Stimulated activated CD8-positive, alpha-beta memory T cell treated with anti-CD3 and anti-CD28 coated beads, Interleukin-12 subunit alpha, Interleukin-12 subunit beta, amount 100 ng/mL, for 4 hours (primary cell): Measurements from ENCODE around the gene FUT3.
"Not testable (repeated sequence)": the region's sequence is repeated elsewhere in the genome, so short reads cannot be mapped to it uniquely, and the experiment has no call there.

Experiments used
- DNase-seq: peaks from one replicate; pipeline ENCODE4 v3.0.0-alpha.2; 2020; ENCODE audit warnings: low read depth

FUT3 gene

GRCh38 chr19:5851302-5851701 is at the start of gene FUT3:
Gene FUT3, minus strand, starts transcription at chr19:5851449.
- no peak for DNase-seq

- no peak for DNase-seq
Measured at GRCh38 chr19:5900976-5901375, 49.7 kb upstream of the FUT3 start.

DNA sequence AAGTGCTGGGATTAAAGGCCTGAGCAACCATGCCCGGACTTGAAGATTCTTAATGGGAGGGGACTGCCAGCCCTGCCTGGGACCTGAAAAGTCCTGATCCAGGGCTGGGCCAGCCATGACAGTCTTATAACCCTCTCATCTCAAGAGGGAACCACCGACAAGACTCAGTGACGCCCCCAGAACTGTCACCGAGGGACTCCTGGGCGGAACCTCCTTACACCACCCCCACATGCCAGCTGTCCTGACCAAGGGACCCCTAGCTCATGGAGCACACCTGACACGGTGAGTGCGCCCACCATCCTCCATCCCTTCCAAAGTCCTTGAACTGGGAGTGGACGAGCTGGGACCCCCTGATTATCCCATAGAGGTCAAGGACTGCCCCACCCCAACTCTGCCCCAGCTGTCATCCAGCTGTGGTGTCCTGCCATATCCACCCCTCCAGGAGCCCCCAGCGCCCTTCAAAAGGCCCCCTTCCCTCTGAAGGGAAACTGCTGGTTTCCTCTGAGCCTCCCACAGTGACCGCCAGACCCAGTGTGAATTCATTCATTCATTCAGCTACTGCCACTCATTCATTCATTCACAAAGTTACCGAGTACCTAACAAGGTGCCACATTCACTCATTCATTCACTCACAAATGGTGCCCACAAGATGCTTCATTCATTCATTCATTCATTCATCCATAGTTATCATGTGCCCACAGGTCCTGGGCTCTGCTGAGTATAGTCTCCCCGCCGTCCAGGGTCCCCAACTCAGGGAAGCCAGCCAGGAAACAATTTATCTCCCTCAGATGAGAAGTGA is 48.7 kb upstream of the FUT3 start:
- DNase-seq: no peak

- no peak for DNase-seq
Measured at GRCh38 chr19:5897189-5897969, 46.1 kb upstream of the FUT3 start.

GRCh38 chr19:5896365-5897076 is 45.3 kb upstream of the FUT3 start:
- DNase-seq: no peak

- DNase-seq: no peak
Measured at GRCh38 chr19:5895890-5896289, 44.6 kb upstream of the FUT3 start.

GRCh38 chr19:5895409-5895808 is 44.2 kb upstream of the FUT3 start:
- DNase-seq: no peak

DNA sequence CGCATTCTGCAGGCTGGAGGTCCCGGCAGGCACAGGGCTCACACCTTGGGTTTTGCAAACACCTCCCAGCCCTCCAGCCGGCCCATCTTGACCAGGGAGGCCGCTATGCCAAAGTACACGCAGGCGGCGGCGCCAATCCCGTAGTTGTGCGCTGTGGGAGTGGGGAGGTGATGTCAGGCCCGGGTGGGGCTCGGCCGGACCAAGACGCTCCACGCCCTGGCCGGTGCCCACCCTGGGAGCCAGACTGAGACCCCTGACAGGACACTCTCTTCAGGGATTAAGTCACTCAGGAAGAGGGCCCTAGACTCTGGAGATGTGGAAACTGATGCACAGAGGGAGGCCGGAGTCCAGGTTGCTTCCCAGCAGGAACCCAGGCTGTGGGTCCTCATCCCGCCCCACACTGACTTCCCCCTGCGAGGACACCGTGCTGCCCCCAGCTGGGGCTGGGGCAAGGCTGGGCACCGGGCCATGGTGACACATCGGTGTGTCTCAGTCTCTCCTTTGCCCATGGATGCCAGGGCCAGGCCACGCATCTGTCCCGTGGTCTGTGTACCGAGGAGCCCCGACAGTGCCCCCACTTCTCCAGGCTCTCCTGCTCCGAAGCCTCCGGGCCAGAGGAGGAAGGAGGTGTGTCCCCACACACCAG is 43.6 kb upstream of the FUT3 start:
- no peak for DNase-seq

- DNase-seq: no peak
Measured at GRCh38 chr19:5893907-5894703, 42.9 kb upstream of the FUT3 start.

DNA sequence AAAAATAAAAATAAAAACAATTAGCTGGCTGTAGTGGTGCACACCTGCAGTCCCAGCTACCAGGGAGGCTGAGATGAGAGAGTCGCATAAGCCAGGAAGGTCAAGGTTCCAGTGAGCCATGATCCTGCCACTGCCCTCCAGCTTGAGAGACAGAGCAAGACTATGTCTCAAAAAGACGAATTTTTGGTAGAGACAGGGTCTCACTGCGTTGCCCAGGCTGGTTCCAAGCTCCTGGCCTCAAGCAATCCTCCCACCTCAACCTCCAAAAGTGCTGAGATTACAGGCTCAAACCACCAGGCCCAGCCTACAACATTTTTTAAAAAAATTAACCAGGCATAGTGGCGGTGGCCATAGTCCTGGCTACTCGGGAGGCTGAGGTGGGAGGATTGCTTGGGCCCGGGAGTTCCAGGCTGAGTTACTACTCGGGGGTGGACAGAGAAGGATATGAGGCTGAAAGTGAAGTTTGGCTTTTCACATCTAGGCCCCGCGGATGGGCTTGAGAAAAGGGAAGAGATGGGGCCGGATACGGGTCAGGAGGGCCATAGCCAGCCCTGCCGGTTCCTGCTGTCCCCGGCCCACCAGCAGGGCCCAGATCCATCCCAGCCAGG is 42.2 kb upstream of the FUT3 start:
- no peak for DNase-seq

- no peak for DNase-seq
Measured at GRCh38 chr19:5892772-5893275, 41.6 kb upstream of the FUT3 start.

- DNase-seq: no peak
Measured at GRCh38 chr19:5891938-5892771, 40.9 kb upstream of the FUT3 start.

DNA sequence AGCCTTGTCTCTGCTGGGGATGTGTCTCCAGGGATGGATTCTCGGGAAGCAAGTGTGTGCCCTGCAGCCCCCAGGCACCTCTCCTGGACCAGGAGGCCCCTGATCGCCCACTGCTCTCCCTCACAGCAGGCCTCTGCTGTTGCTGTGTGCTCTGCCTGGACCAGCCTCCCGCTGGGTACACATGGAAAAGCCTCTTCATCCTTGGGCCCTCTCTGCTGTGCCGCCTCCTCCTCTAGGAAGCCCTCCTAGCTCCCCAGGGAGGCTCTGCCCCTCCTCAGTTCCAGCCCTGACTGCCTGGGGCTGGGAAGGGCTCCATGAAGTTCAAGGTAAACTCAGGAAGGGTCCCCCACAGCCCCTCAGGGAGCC is 40.3 kb upstream of the FUT3 start:
- no peak for DNase-seq

- DNase-seq: no peak
Measured at GRCh38 chr19:5890099-5890498, 38.9 kb upstream of the FUT3 start.

DNA sequence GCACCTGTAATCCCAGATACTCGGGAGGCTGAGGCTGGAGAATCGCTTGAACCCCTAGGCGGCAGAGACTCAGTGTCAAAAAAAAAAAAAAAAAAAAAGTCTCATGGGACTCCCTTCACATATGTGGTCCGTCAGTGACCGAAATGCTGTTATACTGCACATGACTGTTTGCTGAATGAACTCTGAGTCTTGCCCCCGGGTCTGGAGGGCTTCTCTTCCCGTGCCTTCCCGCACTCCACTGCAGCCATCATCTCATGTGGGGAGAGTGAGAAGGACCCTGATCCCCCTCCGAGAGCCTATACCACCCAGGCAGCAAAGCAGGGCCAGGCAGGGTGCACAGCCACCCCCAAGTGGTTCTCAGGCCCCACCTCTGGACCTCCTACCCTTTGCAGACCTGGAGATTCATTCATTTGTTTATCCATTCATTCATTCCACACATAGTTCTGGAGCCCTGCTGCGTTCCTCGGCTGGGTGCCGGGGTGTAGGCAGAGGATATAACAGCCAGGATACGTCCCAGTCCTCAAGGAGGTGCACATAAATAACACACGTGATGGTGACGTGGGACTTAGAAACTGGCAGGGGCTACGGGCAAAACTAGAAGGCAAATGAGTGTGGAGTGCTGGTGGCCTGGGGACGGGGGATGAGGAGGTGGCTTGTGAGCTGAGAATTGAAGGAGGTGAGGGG is 38.2 kb upstream of the FUT3 start:
- DNase-seq: no peak

DNA sequence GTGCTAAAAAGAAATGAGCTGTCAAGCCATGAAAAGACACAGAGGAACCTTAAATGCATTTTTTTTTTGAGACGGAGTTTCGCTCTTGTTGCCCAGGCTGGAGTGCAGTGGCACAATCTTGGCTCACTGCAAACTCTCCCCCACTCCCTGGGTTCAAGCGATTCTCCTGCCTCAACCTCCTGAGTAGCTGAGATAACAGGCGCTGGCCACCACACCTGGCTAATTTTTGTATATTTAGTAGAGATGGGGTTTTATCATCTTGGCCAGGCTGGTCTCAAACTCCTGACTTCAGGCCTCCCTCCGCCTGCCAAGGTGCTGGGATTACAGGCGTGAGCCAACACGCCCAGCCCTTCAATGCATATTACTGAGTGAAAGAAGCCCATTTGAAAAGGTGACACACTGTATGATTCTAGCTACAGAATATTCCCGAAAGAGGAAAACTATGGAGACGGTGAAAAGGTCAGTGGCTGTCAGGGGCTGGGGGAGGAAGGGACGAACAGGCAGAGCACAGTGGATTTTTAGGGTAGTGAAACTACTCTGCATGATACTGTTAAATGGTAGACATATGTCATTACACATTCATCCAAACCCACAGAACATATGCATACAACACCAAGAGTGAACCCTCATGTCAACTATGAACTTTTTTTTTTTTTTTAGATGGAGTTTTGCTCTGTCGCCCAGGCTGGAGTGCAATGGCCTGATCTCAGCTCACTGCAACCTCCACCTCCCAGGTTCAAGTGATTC is 33.0 kb upstream of the FUT3 start:
- not testable (repeated sequence) for DNase-seq

DNA sequence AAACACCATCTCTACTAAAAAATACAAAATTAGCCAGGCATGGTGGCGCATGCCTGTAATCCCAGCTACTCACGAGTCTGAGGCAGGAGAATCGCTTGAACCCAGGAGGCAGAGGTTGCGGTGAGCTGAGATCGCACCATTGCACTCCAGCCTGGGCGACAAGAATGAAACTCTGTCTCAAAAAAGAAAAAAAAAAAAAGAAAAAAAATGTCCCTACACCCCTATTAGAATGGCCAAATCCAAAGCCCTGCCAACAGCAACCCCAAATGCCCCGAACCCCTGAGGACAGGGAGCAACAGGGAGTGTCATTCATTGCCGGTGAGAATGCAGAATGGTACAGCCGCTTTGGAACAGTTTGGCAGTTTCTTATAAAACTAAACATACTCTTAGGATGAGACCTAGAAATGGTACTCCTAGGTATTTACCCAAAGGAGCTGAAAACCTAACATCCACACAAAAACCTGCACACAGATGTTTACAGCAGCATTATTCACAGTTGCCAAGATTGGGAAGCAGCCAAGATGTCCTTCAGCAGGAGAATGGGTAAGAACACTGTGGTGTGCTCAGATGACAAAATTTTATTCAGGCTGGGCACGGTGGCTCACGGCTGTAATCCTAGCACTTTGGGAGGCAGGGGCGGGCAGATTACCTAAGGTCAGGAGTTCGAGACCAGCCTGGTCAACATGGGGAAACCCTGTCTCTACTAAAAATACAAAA is 32.1 kb upstream of the FUT3 start:
- DNase-seq: not testable (repeated sequence)

- no peak for DNase-seq
Measured at GRCh38 chr19:5882421-5882968, 31.2 kb upstream of the FUT3 start.
